ENCODE results near the gene KCNC4. TPM values are rescaled to one million over a fixed set of nuclear protein-coding genes. Genes with fewer than 3 reads are reported as not detected.

KCNC4 gene
- total RNA-seq, 4 donors from 2014 or later, result 2.1 to 29.4 (median 3.9) TPM

DNA sequence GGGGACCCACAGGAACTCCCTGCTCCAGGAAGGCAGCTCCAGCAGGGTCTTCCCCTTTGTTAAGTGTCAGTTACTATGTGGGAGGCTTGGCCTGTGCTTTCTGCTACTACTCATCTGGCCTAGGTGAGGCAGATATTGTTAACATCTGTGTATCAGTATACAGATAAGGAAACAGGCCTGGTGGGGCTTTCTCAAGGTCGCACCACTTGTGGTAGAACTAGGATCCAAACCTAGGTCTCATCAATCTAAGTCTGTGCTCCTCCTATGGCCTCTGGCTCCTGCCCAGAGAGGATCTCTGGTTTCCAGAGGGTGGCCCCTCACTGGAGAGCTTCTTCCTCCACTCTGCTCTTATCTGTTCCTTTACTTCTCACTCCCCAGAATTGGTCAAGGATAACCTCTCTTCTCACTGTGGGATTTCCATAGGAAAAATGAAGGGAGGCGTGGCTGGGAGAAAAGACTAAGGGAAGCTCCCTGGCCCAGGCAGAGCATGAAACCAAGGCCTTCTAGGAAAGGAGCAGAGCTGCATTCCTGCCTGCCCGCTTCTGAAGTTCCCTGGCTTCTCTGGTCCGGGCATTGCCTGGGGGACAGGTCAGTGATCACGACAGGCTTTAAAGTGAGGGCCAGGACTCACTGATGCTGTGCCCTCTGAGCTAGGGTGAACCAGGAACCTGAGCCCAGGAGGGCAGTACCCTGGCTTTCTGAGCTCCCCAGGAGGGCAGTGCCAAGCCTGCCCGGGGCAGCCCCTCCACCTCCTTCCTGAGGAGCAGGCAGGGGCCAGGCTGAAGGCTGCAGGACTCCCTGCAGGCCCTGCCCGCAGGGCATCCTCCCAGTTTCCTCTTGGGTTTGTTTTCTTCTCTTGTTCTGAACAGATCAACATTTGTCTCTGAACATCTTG is 5.8 kb downstream of the KCNC4 start:
- DNase-seq, result no peak
- Histone ChIP-seq H3K4me1 (peaks cover 0 to 8% of the 10 kb centered on the region in 2 donors), H3K9me3 (no peaks in the 10 kb centered on the region), H3K27me3 (no peaks in the 10 kb centered on the region), H3K36me3 (no peaks in the 10 kb centered on the region), H3K27ac (no peak overlapping the region), H3K4me3 (no peak overlapping the region)
- intact Hi-C loops (cut with DNase I; ENCODE audit: low total_unique reads), result no loop called here
- TF ChIP-seq POLR2A (IDR thresholded peaks at IDR 0.05) (no peak), CTCF (IDR thresholded peaks at IDR 0.05) (no peak)

GRCh38 chr1:110216844-110217444 is 6.8 kb downstream of the KCNC4 start:
- Histone ChIP-seq H3K27ac (no peak overlapping the region), H3K9me3 (no peaks in the 10 kb centered on the region), H3K4me1 (peaks cover 0 to 4% of the 10 kb centered on the region in 2 donors), H3K27me3 (no peaks in the 10 kb centered on the region), H3K4me3 (no peak overlapping the region), H3K36me3 (no peaks in the 10 kb centered on the region)
- DNase-seq, result no peak
- TF ChIP-seq CTCF (IDR thresholded peaks at IDR 0.05) (no peak), POLR2A (IDR thresholded peaks at IDR 0.05) (no peak)
- intact Hi-C loops (cut with DNase I; ENCODE audit: low total_unique reads), result no loop called here

GRCh38 chr1:110218137-110218536 is 8.0 kb downstream of the KCNC4 start:
- no peaks in the 10 kb centered on the region for H3K36me3 ChIP-seq
- H3K9me3 ChIP-seq, result no peaks in the 10 kb centered on the region
- no peaks in the 10 kb centered on the region for H3K27me3 ChIP-seq
- no peak for DNase-seq
- intact Hi-C loops (cut with DNase I; ENCODE audit: low total_unique reads), result no loop called here
- no peak overlapping the region for H3K27ac ChIP-seq
- no peak overlapping the region for H3K4me3 ChIP-seq
- TF ChIP-seq POLR2A (IDR thresholded peaks at IDR 0.05) (no peak), CTCF (IDR thresholded peaks at IDR 0.05) (no peak)
- no peaks in the 10 kb centered on the region for H3K4me1 ChIP-seq

- Histone ChIP-seq H3K36me3 (no peaks in the 10 kb centered on the region), H3K27ac (no peak overlapping the region), H3K27me3 (no peaks in the 10 kb centered on the region), H3K4me1 (no peaks in the 10 kb centered on the region), H3K4me3 (no peak overlapping the region), H3K9me3 (no peaks in the 10 kb centered on the region)
- no peak for DNase-seq
- intact Hi-C loops (cut with DNase I; ENCODE audit: low total_unique reads), result no loop called here
- no peak for TF ChIP-seq POLR2A (IDR thresholded peaks at IDR 0.05)
- TF ChIP-seq CTCF (IDR thresholded peaks at IDR 0.05), result no peak
Measured at GRCh38 chr1:110218739-110219138, 8.6 kb downstream of the KCNC4 start.

DNA sequence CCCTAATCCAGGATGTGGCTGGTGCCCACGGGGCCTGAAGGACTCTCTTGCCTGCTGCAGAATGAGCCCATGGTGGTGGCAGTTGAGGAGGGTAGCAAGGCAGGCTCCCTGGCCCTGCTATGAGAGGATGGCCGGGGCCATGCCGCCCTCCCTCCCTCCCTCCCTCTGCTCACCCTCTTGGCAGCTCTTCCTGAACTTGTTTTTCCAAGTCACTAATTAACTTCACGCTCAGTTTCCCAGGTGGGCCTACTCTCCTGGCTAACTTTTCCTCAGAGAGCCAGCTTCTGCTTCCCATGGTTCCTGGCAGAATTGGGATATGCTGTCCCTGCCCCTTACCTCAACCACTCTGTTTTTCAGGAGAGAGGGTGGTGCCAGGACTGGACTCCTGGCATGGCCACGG is 10.2 kb downstream of the KCNC4 start:
- H3K27me3 ChIP-seq, result no peaks in the 10 kb centered on the region
- intact Hi-C loops (cut with DNase I; ENCODE audit: low total_unique reads), result no loop called here
- no peak for DNase-seq
- TF ChIP-seq CTCF (IDR thresholded peaks at IDR 0.05), result no peak
- TF ChIP-seq POLR2A (IDR thresholded peaks at IDR 0.05), result no peak
- H3K27ac ChIP-seq, result no peak overlapping the region
- no peaks in the 10 kb centered on the region for H3K36me3 ChIP-seq
- H3K4me3 ChIP-seq, result no peak overlapping the region
- no peaks in the 10 kb centered on the region for H3K4me1 ChIP-seq
- no peaks in the 10 kb centered on the region for H3K9me3 ChIP-seq
